Renal cortex interstitium (tissue), 3 donors: ENCODE results near the gene CFAP46. TPM values are rescaled to one million over a fixed set of nuclear protein-coding genes. Genes with fewer than 3 reads are reported as not detected.

ENCODE experiments used
- polyA plus RNA-seq, 3 donors: library from polyadenylated mRNA; unstranded; fragments of 120-200 nt; gene quantifications; one replicate each; pipeline ENCODE4 v1.2.1, GENCODE V29; 2013; ENCODE audit not compliant: insufficient read length in 3 of 3

CFAP46 gene
- polyA plus RNA-seq, 3 donors, result 7.7 to 11.4 (median 8.0) TPM

Other genes with a start within 250 kb of the CFAP46 start
- gene NKX6-2, start 156.4 kb downstream of the CFAP46 start, polyA plus RNA-seq, result 1 to 10 TPM; 4.9 to 7.3 (median 6.1) TPM
- 1 to 10 TPM in 2 of 3 donors, under 1 TPM in 1; 0.95 to 1.6 (median 1.4) TPM for gene ADGRA1, start 145.4 kb upstream of the CFAP46 start, polyA plus RNA-seq
- 1 to 10 TPM; 4.9 to 9.1 (median 7.8) TPM for gene KNDC1, start 217.6 kb upstream of the CFAP46 start, polyA plus RNA-seq